Stimulated activated CD4-positive, alpha-beta T cell treated with anti-CD3 and anti-CD28 coated beads, TNF-alpha, amount 100 ng/mL, for 24 hours (primary cell): ENCODE results near the gene PRR5.

Experiments used
- DNase-seq, 3 experiments: peaks; one replicate each; pipeline ENCODE4 v3.0.0-alpha.2; 2020; ENCODE audit warnings: low read depth in 3 of 3

The PRR5 gene

DNA sequence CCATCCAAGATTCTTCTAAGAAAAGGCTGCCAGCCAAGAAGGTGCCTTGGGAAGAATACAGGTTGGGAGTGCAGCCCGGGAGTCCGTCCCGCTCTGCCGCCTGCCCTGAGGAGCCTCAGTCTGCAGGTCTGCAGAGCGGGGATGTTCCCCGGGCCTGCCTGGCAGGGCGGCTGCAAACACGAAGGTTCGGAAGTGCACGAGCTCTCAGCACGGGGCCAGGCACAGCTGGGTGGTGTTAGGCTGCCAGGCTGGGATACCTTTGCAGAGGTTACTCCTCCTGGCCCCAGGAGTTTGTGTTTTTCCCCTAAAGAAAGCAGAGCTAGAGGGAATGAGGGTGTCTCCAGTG is 9.4 kb upstream of the PRR5 start:
- no peak for DNase-seq

DNA sequence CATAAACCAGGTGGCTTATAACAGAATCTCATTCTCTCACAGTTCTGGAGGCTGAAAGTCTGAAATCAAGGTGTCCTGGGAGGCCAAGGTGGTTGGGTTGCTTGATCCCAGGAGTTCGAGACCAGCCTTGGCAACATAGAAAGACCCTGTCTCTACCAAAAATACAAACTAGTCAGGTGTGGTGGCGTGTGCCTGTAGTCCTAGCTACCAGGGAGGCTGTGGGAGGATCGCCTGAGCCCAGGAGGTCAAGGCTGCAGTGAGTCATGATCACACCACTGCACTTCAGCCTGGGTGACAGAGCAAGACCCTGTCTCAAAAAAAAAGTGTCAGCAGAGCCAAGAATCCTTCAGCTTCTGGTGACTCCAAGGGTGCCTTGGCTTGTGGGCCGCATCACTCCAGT is 8.9 kb upstream of the PRR5 start:
- DNase-seq = no peak

DNA sequence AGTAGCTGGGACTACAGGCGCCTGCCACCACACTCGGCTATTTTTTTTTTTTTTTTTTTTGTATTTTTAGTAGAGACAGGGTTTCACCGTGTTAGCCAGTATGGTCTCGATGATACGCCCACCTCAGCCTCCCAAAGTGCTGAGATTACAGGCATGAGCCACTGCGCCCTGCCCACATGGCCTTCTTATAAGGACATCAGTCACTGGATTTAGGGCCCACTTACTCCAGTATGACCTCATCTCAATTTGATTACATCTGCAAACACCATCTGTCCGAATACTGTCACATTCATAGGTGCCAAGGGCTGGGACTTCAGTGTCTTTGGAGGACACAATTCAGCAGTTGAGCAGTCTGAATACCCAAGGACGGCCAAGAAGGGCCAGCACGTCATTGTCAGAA is 8.2 kb upstream of the PRR5 start:
- DNase-seq = no peak

DNA sequence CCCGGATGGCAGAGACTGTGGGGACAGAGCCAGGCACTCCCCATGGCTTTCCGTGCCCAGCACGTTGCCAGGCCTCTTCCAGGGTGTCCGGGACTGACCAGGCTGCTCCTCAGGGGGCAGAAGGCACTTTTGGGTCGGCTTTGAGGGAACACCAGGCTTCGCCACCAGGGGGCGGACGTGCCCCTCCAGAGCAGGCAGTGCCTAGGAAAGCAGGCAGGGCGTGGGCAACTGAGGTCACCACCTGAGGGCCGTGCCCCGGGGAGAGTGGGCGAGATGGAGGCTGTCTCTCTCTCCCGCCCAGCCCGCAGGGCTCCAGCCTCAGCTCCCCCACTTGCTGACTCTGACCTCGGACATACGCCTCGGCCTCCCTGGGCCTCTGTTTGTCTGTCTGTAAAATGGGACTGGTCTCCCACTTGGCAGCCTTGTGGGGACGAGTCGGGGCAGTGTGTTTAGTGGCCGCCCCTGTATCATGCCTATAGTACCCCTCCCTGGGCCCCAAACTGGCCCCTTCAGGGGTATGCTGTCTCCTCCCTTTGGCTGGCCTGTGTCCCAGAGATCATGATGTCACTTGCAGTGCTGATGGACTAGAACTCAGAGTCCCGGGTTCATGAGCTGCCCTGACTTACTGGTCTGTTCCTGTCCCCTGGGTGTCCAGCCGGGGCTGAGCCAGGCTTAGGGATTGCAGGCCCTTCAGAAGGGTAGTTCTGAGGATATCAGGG is 4.4 kb upstream of the PRR5 start:
- DNase-seq = peak; percentile 68 to 83 (median 76)

DNA sequence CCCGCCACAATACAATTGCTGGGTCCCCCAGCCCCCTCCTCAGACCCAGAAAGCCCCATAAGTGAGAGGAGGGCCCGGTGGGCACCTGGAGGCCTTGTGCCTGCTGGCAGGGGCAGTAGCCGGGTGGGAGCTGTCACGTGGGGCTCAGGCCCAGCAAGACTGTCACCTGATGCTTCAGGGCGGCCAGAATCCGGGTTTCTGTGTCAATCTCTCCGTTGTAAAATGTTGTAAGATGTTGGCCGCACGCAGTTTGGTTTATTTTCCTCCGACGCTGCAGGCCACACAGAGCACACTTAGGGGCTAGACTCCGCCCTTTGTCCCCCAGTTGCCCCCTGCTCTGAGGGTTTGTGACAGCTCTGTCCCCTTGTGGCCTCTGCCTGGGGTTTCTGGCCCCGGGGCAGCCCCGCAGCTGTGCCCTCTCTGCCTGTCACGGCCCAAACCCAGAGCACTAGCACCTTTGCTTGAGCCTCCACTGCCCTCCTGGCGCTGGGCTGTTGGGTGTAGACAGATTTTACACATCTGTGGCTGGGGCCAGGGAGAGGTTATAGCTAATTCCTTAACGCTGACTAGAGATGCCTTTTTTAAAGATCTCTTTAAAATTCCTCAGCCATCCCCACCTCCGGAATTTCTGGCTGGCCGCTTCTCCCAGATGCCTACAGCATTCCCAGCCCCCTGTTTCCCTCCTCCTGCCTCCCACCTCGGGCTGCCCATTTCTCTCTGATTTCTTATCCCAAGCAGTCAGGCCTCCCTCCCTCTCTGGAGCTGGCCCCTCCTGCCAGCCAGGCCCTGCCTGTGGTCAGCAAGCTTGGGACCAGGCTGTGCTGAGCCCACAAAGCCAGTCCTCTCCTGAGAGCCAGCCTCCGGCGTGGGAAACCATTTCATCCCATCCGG is 3.2 kb upstream of the PRR5 start:
- DNase-seq = no peak

DNA sequence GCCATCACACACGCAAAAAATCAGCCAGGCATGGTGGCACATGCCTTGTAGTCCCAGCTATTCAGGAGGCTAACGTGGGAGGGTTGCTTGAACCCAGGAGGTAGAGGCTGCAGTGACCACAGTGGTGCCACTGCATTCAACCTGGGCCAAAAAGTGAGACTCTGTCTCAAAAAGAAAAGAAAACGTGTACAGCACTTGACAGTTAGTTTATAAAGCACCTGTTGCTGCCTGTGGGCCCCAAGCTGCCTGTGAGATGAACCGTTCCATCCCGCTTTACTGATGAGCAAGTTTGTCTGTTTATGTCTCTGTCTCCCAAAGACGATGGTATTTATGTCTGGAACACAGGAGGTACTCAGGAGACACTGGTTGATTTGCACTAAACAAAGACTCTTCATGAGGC is 1.5 kb upstream of the PRR5 start:
- no peak for DNase-seq

DNA sequence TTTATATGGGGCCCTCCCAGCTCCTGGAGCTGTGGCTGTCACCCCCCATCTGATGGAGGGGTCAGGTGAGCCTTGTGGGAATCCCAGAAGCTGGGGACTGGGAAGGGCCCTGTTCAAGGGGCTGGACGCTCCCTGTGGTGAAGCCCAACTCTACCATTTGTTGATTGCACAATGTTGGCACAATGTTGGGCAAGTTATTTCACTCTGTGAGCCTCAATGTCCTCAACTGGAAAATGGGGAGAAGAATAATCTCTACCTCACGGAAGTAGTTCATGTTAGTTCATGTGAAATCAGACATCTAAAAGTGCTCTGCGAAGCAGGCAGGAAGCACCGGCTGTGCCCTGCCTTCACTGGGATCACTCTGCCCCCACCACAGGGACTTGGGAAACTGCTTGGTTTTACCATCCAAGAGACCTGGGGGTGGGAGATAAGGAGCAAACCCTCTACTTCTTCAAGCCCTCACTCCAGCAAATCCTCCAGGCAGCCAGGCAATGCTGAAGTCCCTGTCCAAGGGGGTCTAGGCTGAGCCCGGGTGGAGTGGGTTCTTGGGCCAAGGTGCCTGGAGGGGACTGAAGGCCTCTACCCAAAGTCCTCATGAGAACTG is 715 bp upstream of the PRR5 start:
- no peak for DNase-seq

DNA sequence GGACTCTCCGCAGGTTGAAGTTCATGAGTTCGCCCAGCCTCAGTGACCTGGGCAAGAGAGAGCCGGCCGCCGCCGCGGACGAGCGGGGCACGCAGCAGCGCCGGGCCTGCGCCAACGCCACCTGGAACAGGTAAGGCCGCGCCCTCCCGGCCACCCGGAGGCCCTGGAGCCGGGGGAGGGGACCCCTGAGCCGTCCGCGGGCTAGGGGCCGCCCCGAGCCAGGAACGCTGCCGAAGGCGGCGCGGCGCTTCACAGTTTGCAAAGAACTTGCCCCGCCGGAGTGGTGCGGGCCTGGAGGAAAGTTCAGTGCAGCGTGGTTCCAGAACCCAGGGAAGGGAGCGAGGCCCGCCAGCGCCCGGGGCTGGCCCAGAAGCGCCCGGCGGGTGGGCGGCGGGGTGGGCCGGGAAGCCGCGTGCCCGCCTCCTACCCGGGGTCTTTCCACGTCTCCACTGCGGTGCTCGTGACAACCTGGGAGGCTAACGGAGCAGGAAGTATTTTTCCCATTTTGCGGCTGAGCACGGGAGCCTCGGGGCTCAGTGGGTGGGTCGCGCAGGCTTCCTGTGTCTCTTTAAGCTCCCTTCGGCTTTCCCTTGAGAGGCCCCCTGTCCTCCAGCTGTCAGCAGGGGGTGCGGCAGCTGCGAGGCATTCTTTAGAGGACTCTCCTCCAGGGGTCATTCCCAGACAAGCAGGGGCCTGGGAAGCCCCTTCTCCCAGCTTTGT is 635 bp downstream of the PRR5 start:
- DNase-seq = peak in 1 of 3 experiments; percentile 26

DNA sequence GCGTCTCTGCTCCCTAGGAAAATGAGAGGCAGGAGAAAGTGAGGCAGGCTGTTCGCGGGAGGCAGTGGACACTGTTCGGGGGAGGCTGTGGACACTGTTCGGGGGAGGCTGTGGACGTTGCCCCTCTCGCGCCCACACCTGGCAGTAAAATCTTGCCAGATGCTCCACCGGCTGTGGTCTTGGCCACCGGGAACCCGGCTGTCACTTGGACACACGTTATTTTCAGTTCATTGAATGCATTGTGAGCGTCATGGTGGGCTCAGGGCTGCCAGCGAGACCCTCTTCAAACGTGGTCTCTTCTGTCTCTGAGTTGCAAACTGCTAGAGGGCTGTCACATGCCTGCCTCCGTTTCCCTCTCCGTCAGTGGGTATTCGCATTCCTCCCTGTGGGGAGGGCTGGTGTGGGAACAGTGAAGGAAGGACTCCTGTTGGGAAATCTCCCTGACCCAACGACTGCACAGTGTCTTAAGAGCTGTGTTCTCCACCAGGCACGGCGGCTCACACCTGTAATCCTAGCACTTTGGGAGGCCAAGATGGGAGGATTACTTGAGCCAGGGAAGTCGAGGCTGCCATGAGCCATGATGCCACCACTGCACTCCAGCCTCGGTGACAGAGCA is 1.4 kb downstream of the PRR5 start:
- no peak for DNase-seq

DNA sequence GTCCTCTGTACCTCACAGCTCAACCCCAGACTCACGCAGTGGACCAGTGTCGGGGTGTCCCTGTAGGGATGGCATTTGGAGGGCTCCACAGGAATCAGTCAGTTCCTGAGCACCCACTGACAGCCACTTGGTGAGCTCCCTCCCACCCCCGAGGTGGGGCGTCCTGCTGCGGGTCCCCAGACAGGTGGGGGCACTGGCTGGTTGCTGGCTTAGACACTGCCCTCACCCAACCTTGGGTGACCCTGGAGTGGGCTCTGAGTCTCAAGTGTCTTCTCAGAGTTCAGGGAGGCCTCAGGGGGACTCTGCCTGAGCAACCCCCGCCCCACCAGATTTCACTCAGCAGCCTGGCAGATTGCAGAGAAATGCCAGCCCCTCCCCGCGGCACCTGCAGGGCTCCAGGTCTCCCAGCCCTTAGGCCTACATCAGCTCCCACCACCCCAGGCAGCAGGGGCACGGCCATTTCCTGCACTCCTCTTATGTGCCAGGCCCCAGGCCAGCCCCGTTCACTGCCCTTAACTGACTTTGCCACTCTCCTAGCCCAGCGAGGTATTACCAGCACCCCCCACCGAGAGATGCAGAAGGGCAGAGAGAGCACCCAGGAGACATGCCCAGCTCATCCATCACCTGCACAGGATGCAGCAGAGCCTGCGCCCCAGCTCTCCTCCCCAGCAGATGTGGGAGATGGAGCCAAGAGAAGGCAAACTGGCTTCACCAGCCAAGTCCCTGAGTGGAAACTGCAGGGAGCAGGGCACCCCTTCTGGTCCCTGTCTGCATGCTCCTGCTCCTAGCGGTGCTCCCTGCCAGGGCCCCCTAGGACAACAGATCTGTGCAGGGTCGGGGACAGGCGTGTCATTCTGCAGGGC is 2.4 kb downstream of the PRR5 start:
- DNase-seq = no peak

DNA sequence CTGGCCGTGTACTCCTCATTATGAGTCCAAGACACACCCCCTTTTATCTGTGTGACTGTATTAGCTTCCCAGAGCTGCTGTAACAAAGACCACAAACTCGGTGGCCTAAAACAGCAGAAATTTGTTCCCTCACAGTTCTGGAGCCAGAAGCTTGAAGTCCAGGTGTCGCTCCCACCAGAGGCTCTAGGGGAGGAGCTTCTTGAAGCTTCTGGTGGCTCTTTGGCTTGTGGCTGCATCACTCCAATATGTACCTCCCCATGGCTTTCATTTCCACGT is 3.0 kb downstream of the PRR5 start:
- no peak for DNase-seq

DNA sequence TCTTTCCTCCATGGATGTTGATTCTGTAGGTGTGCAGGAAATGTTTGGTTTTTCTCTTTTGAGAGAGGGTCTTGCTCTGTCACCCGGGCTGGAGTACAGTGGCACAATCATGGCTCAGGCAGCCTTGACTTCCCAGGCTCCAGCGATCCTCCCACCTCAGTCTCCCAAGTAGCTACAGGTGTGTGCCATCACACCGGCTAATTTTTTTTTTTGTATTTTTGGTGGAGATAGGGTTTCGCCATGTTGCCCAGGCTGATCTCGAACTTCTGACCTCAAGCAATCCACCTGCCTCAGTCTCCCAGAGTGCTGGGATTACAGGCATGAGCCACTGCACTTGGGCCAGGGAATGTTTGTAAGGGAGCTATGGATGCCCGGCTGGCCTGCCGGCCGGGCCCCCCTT is 4.5 kb downstream of the PRR5 start:
- DNase-seq = no peak

DNA sequence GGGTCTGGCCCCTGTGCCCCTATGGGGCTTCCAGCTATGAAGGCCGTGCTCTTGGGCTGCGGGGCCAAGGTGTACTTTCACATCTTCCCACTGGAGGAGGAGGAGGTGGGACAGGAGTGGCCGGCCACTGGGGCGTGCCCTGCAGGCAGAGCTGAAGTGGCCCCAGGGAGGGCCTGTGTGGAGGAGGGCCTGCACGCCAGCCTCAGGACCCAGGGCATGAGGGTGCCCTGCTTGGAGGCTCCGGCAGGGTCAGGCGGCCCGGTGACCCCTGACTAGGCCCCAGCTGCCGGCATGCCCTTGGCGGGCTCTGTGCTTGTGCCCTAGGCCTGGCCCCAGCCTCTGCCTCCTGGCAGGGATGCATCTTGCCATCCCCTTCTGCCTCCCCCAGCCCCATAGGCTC is 5.2 kb downstream of the PRR5 start:
- no peak for DNase-seq

DNA sequence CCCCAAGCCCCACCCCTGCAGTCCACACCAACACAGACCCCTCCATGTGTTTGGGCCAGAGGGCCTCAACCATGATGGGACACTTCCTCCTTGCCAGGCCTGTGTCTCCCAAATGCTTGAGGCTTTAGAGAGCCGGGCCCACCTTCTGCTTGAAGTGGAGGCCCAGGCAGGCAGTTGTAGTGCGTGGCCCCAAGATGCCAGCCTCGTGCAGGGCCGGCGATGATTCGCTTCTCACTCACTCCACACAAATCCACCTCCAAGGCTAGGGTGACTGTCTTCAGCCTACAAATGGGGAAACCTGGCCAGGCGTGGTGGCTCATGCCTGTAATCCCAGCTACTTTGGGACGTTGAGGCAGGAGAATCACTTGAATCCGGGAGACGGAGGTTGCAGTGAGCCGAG is 5.7 kb downstream of the PRR5 start:
- DNase-seq = no peak

DNA sequence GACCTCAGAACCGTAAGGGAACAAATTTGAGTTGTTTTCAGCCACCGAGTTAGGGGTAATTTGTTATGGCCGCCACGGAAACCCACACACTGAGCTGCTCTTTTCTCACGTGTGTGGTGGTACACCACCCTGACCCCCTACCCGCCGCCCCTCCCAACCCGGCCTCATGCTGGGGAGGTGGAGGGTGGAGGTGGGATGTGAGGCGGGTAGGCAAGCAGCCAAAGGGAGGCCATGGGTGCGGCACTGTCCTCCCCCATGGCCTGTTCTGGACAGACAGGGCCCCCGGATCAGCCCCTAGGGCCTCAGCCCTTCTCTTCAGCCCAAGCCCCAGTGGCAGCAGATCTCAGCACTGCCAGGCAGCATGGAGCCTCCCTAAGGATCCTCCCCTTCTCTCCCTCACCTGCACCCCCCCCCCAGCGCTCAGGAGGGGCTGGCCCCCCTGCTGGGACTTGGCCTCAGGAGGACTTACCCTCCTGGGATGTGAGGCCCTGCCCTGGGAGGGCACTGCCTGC is 7.9 kb downstream of the PRR5 start:
- DNase-seq = no peak

DNA sequence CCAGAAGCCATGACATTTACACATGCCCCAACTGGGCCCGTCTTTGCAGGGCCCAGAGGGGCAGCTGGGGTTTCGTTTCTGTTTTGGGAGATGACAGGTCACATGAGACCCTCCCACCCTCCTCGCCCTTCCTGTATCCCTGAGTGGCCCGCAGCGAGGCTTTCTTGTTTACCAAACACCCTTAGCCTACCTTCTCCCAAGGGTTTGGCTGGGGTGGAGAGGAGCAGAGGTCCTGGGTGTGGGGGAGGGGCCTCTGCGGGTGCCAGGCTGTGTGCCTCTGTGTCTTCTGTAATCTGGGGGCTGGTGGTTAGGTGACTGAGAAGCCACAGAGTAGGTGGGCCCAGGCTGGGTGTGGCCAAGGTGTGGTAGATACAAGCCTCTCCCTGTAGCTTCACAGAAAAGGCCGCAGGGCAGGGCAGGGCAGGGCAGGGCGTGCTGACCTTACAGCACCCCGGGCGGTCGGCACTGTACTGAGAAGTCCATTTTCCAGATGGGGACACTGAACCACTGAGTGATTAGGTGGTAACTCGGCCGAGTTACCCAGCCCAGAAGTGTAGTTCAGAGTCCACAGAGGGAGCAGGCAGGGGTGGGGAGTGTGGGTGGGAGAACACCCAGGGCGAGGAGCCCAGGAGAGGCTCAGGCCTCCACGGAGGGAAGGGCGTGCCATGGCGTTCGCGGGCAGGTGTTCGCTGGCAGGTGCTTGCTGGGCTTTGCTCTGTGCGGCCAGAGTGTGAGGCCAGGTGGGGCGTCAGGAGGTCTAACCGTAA is 8.7 kb downstream of the PRR5 start:
- DNase-seq = no peak

DNA sequence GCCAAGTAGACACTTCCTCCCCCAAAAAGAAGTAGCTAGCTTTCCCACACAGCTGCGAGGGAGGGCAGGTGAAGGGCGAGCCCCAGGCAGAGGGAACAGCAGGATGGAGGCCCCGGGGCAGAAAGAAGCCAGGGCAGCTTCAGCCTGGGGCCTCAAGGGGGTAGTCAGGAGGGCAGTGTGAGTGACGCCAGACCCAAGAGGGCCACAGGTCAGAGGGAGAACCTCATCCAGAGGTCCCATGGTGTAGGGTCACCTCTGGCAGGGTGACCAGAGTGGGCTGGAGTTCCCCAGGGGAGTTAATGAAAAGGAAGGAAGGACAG is 9.2 kb downstream of the PRR5 start:
- no peak for DNase-seq

DNA sequence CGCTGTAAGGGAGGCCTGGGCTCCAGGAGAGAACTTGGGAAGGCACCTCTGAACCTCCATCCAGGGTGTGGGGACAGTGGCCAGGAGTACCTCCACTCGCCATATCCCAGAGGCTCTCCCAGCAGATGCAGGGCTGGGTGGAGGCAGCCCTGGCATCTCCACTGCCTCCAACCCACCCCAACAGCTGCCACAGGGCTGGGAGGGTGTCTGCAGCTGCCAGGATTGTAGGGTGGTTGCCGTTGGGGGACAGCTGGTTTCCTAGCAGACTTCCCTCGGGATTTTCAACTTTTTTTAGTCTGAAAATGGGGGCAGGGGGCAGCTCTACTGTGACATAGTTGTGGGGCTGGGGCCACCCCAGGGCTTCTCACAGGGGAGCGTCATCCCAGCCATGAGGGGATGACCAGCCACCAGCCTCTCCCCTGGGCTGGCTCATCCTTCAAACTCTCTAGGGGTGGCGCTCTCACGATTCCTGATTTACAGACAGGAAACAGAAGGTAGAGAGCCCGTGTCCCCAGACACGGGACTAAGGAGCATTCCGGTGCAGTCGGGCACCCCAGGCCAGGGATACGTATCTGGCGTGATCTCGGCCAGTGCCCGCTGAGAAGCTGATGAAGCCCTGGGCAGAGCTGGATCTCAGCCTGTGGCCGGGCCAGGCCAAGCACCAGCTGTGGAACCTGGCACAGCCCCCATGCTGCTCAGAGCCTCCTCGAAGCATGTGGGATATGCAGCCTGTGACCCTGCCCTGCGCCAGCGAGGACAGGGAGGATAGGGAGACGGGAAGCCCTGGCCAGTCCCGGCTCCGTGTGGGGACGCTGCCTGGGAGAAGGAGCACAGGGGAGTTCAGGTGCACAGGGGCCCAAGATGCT is 9.9 kb downstream of the PRR5 start:
- DNase-seq = no peak

DNA sequence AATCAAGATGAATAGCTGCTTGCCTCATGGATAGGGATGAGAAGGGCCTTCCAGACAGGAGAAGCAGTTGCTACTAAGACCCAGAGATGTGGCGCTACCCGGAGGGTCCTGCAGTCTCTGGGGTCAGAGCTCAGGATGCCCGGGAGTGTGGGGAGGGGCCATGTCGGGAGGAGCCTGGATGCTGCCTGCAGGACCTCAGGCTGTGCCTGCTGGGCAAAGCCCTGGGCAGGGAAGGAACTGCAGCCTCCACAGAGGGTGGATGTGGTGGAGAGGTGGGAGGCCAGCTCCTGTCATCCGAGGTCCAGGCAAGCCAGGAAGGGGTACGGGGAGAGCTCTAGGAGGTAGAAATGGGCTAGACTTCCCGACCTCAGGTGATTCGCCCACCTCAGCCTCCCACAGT is 11.0 kb downstream of the PRR5 start:
- no peak for DNase-seq
